Measurements from ENCODE around the gene PNMT.

PNMT gene

DNA sequence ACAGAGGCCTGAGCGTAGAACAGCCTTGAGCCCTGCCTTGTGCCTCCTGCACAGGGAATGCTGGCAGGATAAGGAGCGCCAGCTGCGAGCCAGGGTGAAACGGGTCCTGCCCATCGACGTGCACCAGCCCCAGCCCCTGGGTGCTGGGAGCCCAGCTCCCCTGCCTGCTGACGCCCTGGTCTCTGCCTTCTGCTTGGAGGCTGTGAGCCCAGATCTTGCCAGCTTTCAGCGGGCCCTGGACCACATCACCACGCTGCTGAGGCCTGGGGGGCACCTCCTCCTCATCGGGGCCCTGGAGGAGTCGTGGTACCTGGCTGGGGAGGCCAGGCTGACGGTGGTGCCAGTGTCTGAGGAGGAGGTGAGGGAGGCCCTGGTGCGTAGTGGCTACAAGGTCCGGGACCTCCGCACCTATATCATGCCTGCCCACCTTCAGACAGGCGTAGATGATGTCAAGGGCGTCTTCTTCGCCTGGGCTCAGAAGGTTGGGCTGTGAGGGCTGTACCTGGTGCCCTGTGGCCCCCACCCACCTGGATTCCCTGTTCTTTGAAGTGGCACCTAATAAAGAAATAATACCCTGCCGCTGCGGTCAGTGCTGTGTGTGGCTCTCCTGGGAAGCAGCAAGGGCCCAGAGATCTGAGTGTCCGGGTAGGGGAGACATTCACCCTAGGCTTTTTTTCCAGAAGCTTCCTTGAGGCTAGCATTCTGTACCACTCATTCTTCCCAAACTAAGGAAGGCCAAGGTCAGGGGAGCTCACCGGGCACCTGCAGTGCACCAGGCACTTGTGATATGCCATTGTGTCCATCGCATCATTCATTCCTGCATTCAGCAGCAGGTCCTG lies 1.9 kb downstream of the PNMT start:
- Histone ChIP-seq H3K9ac (no peak overlapping the region), H3K4me3 (no peak overlapping the region), H3K36me3 (no peaks in the 10 kb centered on the region), H3K27ac (no peak overlapping the region), H3K4me2 (0 out of 22 replicates have a peak overlapping the region, but pooled peaks of 2 of the 11 experiments have one; percentile 10 to 93), H3K27me3 (peaks cover 39 to 60% (median 50%) of the 10 kb centered on the region in 11 experiments), H3K4me1 (peaks cover 24 to 86% (median 74%) of the 10 kb centered on the region in 10 experiments), H3K9me3 (replicated peaks in 1 of 11) (no peaks in the 10 kb centered on the region), H4K20me1 (peaks cover 0 to 55% (median 9%) of the 10 kb centered on the region in 11 experiments; a peak in 10 of 22 replicates)
- TF ChIP-seq Cebpa-rat (IDR thresholded peaks at IDR 0.05) = no peak

DNA sequence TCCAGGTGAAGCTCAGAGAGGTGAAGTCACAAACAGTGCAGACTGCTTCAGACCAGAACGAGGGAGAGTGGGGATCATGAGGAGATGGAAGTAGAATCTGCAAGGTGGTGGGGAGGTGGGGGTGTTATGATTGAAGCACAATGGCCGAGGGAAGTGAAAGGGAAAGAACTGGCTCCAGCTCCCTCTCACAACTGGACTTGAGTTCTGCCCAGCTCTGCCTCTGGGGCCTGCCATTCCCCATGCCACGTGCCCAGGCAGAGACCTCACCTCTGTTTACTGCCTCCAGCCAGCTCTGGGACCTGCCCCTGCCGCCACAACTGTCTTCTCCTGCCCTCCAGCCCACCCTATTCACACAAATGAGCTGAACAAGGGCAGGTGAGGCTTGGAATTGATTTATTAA lies 2.5 kb downstream of the PNMT start:
- Histone ChIP-seq H4K20me1 (peaks cover 0 to 54% (median 5%) of the 10 kb centered on the region in 11 experiments; a peak in 9 of 22 replicates), H3K4me2 (peak overlapping the region in 1 of 11 experiments; percentile 3; a peak in 1 of 22 replicates), H3K36me3 (no peaks in the 10 kb centered on the region), H3K4me3 (no peak overlapping the region), H3K27me3 (peaks cover 39 to 58% (median 47%) of the 10 kb centered on the region in 11 experiments), H3K27ac (no peak overlapping the region), H3K9ac (0 out of 22 replicates have a peak overlapping the region, but pooled peaks of 1 of the 11 experiments have one; percentile 16), H3K9me3 (replicated peaks in 1 of 11) (no peaks in the 10 kb centered on the region), H3K4me1 (peaks cover 30 to 86% (median 74%) of the 10 kb centered on the region in 10 experiments)
- TF ChIP-seq Cebpa-rat (IDR thresholded peaks at IDR 0.05) = no peak

DNA sequence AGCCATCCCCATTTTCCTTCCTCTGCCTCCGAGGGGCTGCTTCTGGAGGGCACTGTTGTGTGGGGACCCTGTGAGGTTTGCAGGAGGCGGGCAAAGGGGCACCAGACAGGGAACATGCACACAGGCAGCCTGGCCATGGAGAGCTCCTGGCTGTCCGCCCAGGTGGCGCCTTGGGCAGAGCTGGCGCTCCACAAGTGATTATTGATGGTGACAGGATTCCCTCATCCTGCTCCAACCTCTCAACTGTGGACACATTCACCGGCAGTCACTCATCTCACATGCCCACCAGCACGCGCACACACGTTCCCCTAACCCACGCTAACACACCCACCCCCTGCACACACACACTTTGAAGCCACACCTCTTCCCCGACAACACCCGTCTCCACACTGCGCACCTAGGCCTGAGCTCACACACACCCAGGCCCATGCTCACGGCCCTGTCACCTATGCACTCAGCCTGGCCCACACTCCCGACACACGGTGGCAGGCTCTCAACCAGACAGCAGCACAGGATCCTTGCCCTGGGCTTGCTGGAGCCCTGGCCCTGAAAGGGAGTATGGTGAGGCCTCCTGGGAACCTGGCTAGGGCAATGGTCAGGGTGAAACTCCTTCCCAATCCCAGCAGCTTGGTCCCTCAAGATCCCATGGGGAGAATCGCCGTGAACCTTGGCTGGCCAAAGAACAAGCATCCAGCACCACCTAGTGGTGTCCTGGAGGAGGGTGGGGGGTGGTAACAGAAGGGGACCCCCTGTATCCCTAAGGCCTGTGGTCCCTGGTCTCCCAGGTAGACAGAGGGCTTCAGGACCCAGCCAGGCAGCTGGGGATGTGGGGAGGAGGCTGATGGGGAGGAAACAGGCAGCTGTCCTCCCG lies 3.6 kb downstream of the PNMT start:
- Histone ChIP-seq H3K4me2 (peak overlapping the region in 9 of 11 experiments; percentile 21 to 97 (median 89); a peak in 18 of 22 replicates), H3K9ac (peak overlapping the region in 4 of 11 experiments; percentile 12 to 56 (median 22); a peak in 5 of 22 replicates), H3K4me3 (no peak overlapping the region), H3K27me3 (peaks cover 29 to 47% (median 36%) of the 10 kb centered on the region in 11 experiments), H3K27ac (peak overlapping the region in 4 of 11 experiments; percentile 9 to 32 (median 24); a peak in 2 of 22 replicates), H3K9me3 (replicated peaks in 1 of 11) (no peaks in the 10 kb centered on the region), H3K4me1 (peaks cover 41 to 86% (median 74%) of the 10 kb centered on the region in 10 experiments), H4K20me1 (peaks cover 0 to 50% (median 0%) of the 10 kb centered on the region in 11 experiments; a peak in 6 of 22 replicates), H3K36me3 (no peaks in the 10 kb centered on the region)
- no peak for TF ChIP-seq Cebpa-rat (IDR thresholded peaks at IDR 0.05)

DNA sequence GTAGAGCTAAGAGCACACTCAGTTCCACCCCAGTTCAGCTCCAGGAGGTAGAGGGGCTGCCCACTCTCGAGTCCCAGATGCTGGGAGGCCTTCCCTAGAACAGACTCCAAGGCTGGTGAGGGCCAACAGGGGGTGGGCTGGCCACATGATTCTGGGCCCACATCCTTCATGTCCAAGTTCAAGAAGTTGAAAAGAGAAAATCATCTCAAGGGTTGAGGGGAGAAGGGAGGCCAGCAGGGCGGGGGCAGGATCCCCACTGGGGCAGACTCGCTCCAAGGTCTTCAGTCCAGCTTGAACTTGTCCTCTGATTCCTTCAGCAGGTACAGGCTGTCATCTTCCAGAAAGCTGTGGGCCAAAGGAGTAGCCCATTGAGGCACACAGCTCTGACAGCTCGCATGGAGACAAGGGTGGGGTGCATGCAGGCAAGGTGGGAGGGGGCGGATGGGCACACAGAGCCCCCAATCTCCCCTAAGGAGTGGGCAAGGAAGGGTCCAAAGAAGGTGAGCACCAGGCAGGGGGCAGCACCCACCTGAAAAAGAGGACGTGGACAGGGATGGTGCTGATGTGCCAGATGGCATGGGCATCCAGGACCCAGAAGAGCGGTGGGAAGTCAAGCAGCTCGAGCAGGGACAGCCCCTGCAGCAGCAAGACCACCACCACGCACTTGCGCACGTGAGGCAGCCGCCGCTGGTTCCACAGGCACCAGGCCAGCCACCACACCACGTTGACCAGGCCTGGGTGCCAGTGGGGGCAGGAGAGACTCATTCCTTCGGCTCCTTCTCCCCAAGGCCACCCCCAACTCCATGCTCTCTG lies 4.5 kb downstream of the PNMT start:
- Histone ChIP-seq H3K27me3 (peaks cover 21 to 39% (median 27%) of the 10 kb centered on the region in 11 experiments), H3K36me3 (no peaks in the 10 kb centered on the region; a peak in 1 of 22 replicates), H3K4me2 (peak overlapping the region in 9 of 11 experiments; percentile 21 to 97 (median 89); a peak in 17 of 22 replicates), H3K9me3 (replicated peaks in 1 of 11) (no peaks in the 10 kb centered on the region), H3K4me1 (peaks cover 45 to 87% (median 75%) of the 10 kb centered on the region in 10 experiments), H3K27ac (peak overlapping the region in 4 of 11 experiments; percentile 9 to 32 (median 24); a peak in 3 of 22 replicates), H3K9ac (peak overlapping the region in 4 of 11 experiments; percentile 12 to 56 (median 22); a peak in 2 of 22 replicates), H3K4me3 (no peak overlapping the region), H4K20me1 (peaks cover 0 to 44% (median 0%) of the 10 kb centered on the region in 11 experiments; a peak in 2 of 22 replicates)
- no peak for TF ChIP-seq Cebpa-rat (IDR thresholded peaks at IDR 0.05)

DNA sequence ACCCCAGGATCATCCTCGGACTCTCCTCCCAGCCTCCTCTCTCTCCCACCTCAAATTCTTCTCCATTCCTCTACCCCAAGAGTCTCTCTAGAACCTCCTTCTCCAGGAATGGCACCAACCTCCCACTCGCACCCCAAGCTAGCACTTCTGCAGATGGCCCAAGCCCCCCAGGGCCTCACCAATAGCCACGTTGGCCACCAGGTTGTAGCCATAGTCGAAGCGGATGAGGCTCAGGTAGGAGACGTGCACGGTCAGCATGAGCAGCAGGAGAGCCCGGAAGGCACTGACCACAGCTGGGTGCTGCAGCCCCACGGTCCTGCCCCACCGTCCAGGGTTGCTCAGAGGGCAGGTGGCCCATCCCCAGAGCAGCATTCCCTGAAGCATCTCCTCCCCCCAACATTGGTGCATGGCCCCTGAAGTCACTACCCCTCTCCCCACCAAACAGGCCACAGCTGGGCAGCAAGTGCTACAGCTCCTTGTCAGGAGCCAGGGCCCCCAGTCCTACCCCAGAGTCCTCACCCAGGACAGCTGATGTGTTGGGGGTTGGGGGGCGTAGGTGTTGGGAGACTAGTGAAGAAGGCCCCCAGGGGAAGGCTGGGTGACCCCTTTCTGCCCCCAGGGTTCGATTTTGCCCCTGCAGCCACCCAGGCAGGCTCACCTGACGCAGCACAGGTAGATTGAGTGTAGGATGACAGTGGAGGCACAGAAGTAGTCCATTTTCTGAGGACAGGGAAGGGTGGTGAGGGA lies 5.3 kb downstream of the PNMT start:
- peaks cover 48 to 90% (median 77%) of the 10 kb centered on the region in 10 experiments for H3K4me1 ChIP-seq

DNA sequence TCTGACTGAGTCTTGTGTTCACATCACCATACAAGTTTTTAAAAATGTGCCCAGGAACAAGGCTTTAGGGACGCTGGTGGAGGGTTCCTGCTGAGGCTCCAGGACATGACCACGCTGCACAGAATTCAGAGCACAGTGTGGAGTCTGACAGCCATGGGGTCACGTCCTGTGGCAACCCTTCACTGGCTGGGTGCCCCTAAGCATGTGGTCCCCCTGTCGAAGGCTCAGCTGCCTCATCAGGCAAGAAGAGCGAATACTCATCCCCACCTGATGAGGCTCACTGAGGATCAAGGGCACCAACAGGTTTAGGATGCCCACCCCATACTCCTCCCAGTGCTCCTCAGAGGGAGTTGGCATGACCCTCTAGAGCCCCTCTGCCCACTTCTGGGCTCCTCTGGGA lies 5.9 kb downstream of the PNMT start:
- TF ChIP-seq Cebpa-rat (IDR thresholded peaks at IDR 0.05) = no peak
- peak overlapping the region; percentile 75 to 97 (median 89) for H3K4me2 ChIP-seq
- H3K36me3 ChIP-seq = no peaks in the 10 kb centered on the region; a peak in 1 of 22 replicates
- H3K4me3 ChIP-seq = peak overlapping the region in 1 of 10 experiments; percentile 24; a peak in 2 of 20 replicates
- peaks cover 52 to 91% (median 78%) of the 10 kb centered on the region in 10 experiments for H3K4me1 ChIP-seq
- peaks cover 0 to 43% (median 0%) of the 10 kb centered on the region in 11 experiments; a peak in 2 of 22 replicates for H4K20me1 ChIP-seq
- H3K9ac ChIP-seq = peak overlapping the region in 8 of 11 experiments; percentile 16 to 78 (median 62); a peak in 12 of 22 replicates
- peaks cover 6 to 24% (median 13%) of the 10 kb centered on the region in 11 experiments for H3K27me3 ChIP-seq
- no peaks in the 10 kb centered on the region for H3K9me3 ChIP-seq (replicated peaks in 1 of 11)
- peak overlapping the region in 8 of 11 experiments; percentile 61 to 84 (median 79); a peak in 16 of 22 replicates for H3K27ac ChIP-seq

More for the DNA sequence above, 5.3 kb downstream of the PNMT start:
- Histone ChIP-seq H3K9ac (peak overlapping the region in 4 of 11 experiments; percentile 66 to 78 (median 71); a peak in 6 of 22 replicates), H3K36me3 (no peaks in the 10 kb centered on the region; a peak in 1 of 22 replicates), H3K4me3 (no peak overlapping the region), H4K20me1 (peaks cover 0 to 44% (median 0%) of the 10 kb centered on the region in 11 experiments; a peak in 2 of 22 replicates), H3K4me2 (peak overlapping the region in 9 of 11 experiments; percentile 75 to 97 (median 89); a peak in 18 of 22 replicates), H3K9me3 (replicated peaks in 1 of 11) (no peaks in the 10 kb centered on the region), H3K27me3 (peaks cover 13 to 31% (median 20%) of the 10 kb centered on the region in 11 experiments), H3K27ac (peak overlapping the region in 6 of 11 experiments; percentile 73 to 84 (median 80); a peak in 11 of 22 replicates)
- TF ChIP-seq Cebpa-rat (IDR thresholded peaks at IDR 0.05) = no peak
